ENCODE data around the gene NCAPG2. TPM values are rescaled to one million over a fixed set of nuclear protein-coding genes. Genes with fewer than 3 reads are reported as not detected.

The NCAPG2 gene
- total and polyA plus RNA-seq, 10 of the 15 experiments (the other 5 are each of a cell fraction or from before 2014, with no cell fraction given): 11.2 to 78.2 (median 49.2) TPM

- H3K36me3 ChIP-seq (ENCODE audit: control insufficient read depth in 2 of 2, insufficient read depth in 2 of 2, low read length in 1 of 2): peaks cover 1 to 3% of the 10 kb centered on the region in 2 experiments; a peak in 3 of 4 replicates
- SMC1A ChIA-PET (ENCODE audit: uncharacterized antibody, unreplicated experiment): interaction anchor here (1.3 to 1.6 kb wide), 3 partner anchors 13 to 63 kb away, joined by 3 to 5 read pairs (median 3); no protein-coding TSS in a partner anchor
- POLR2A ChIA-PET: no interaction called here
Observed at GRCh38 chr7:158749396-158749795, 44.8 kb upstream of the NCAPG2 start.

GRCh38 chr7:158748335-158748734 lies 43.7 kb upstream of the NCAPG2 start:
- Histone ChIP-seq H3K4me3 (no peak overlapping the region), H3K79me2 (ENCODE audit: control insufficient read depth, insufficient read depth, low read length) (no peaks in the 10 kb centered on the region), H3K4me1 (ENCODE audit: control insufficient read depth, insufficient read depth, low read length) (no peaks in the 10 kb centered on the region), H3K9me3 (replicated peaks; ENCODE audit: control insufficient read depth, insufficient read depth, low read length) (no peaks in the 10 kb centered on the region), H3K4me2 (ENCODE audit: control insufficient read depth, insufficient read depth) (no peak overlapping the region), H3K27me3 (replicated peaks in 1 of 2; ENCODE audit: control insufficient read depth in 2 of 2, insufficient read depth in 2 of 2, low read length in 1 of 2) (no peaks in the 10 kb centered on the region), H3K9ac (ENCODE audit: control insufficient read depth, insufficient read depth, low read length) (no peak overlapping the region), H4K20me1 (ENCODE audit: control insufficient read depth, insufficient read depth) (no peaks in the 10 kb centered on the region), H3K27ac (ENCODE audit: control insufficient read depth, insufficient read depth) (no peak overlapping the region), H2AFZ (ENCODE audit: control insufficient read depth, low read depth, low read length) (no peak overlapping the region), H3K36me3 (ENCODE audit: control insufficient read depth in 2 of 2, insufficient read depth in 2 of 2, low read length in 1 of 2) (peaks cover 1 to 3% of the 10 kb centered on the region in 2 experiments; a peak in 3 of 4 replicates)
- SMC1A ChIA-PET (ENCODE audit: uncharacterized antibody, unreplicated experiment): interaction anchor here (0.6 to 1.6 kb wide), 3 partner anchors 14 to 250 kb away, joined by 3 to 5 read pairs (median 4); no protein-coding TSS in a partner anchor
- WGBS (ENCODE audit: insufficient coverage, insufficient replicate concordance, low lambda C conversion rate, missing lambda C conversion rate): 89% methylated on average over 10 of the region's 10 CpGs
- POLR2A ChIA-PET: interaction anchor here (0.5 kb wide), 1 partner anchor 119 kb away, joined by 3 read pairs; no protein-coding TSS in a partner anchor
- DNase-seq (ENCODE audit: low read depth, low spot score) (no peak), FAIRE-seq (no peak), ATAC-seq (no peak)
- TF ChIP-seq KAT2A (conservative IDR thresholded peaks at IDR 0.05; ENCODE audit: control insufficient read depth, low read depth, low read length): no peak
- no peak for TF ChIP-seq CTCF (IDR thresholded peaks at IDR 0.05 in 2 of 3, conservative IDR thresholded peaks at IDR 0.05 in 1 of 3; ENCODE audit: control insufficient read depth in 2 of 3, extremely low read depth in 1 of 3, insufficient read depth in 1 of 3, low read depth in 3 of 3, low read length in 3 of 3)
- in situ Hi-C loops (cut with MboI): no loop called here
- CTCF ChIA-PET: no interaction called here
- RAD21 ChIA-PET (ENCODE audit: unreplicated experiment): interaction anchor here (0.8 kb wide), 1 partner anchor 44 kb away, joined by 3 read pairs; the partner anchor contains the start of gene NCAPG2
- no TSS peak for BruUV-seq (replicated peaks)
- intact Hi-C loops (cut with micrococcal nuclease; ENCODE audit: unreplicated experiment): no loop called here

More at GRCh38 chr7:158749396-158749795, 44.8 kb upstream of the NCAPG2 start:
- Histone ChIP-seq H3K27me3 (replicated peaks in 1 of 2; ENCODE audit: control insufficient read depth in 2 of 2, insufficient read depth in 2 of 2, low read length in 1 of 2) (no peaks in the 10 kb centered on the region), H4K20me1 (ENCODE audit: control insufficient read depth, insufficient read depth) (no peaks in the 10 kb centered on the region), H3K27ac (ENCODE audit: control insufficient read depth, insufficient read depth) (no peak overlapping the region), H3K4me3 (no peak overlapping the region), H3K9ac (ENCODE audit: control insufficient read depth, insufficient read depth, low read length) (no peak overlapping the region), H3K9me3 (replicated peaks; ENCODE audit: control insufficient read depth, insufficient read depth, low read length) (no peaks in the 10 kb centered on the region), H3K4me2 (ENCODE audit: control insufficient read depth, insufficient read depth) (no peak overlapping the region), H3K79me2 (ENCODE audit: control insufficient read depth, insufficient read depth, low read length) (no peaks in the 10 kb centered on the region), H2AFZ (ENCODE audit: control insufficient read depth, low read depth, low read length) (no peak overlapping the region), H3K4me1 (ENCODE audit: control insufficient read depth, insufficient read depth, low read length) (no peaks in the 10 kb centered on the region)
- BruUV-seq (replicated peaks): no TSS peak
- ATAC-seq (no peak), FAIRE-seq (no peak), DNase-seq (ENCODE audit: low read depth, low spot score) (no peak)
- ChIA-PET RAD21 (ENCODE audit: unreplicated experiment) (no interaction called here), CTCF (interaction anchor here (1.3 kb wide), 1 partner anchor 227 kb away, joined by 4 read pairs; no protein-coding TSS in a partner anchor)
- in situ Hi-C loops (cut with MboI): no loop called here
- TF ChIP-seq ZNF384 (IDR thresholded peaks at IDR 0.05; ENCODE audit: borderline replicate concordance, low read depth, low read length) (no peak), STAT3 (IDR thresholded peaks at IDR 0.05; ENCODE audit: low read depth, low read length) (no peak), BRCA1 (IDR thresholded peaks at IDR 0.05; ENCODE audit: low read depth, low read length) (no peak), SUPT20H (IDR thresholded peaks at IDR 0.05; ENCODE audit: borderline replicate concordance, control insufficient read depth, low read depth, low read length) (no peak), JUND (IDR thresholded peaks at IDR 0.05; ENCODE audit: low read depth, low read length) (no peak), NR2C1 (IDR thresholded peaks at IDR 0.05) (no peak), PKNOX1 (IDR thresholded peaks at IDR 0.05) (no peak), ZNF274 (IDR thresholded peaks at IDR 0.05; ENCODE audit: insufficient read depth, insufficient read length) (no peak)
- WGBS (ENCODE audit: insufficient coverage, insufficient replicate concordance, low lambda C conversion rate, missing lambda C conversion rate): 100% methylated on average over 9 of the region's 9 CpGs
- intact Hi-C loops (cut with micrococcal nuclease; ENCODE audit: unreplicated experiment): no loop called here
